ENCODE measurements around the gene ZDHHC22. TPM values are rescaled to one million over a fixed set of nuclear protein-coding genes. Genes with fewer than 3 reads are reported as not detected.

ZDHHC22 gene
- polyA plus RNA-seq, 1 experiment = not detected

DNA sequence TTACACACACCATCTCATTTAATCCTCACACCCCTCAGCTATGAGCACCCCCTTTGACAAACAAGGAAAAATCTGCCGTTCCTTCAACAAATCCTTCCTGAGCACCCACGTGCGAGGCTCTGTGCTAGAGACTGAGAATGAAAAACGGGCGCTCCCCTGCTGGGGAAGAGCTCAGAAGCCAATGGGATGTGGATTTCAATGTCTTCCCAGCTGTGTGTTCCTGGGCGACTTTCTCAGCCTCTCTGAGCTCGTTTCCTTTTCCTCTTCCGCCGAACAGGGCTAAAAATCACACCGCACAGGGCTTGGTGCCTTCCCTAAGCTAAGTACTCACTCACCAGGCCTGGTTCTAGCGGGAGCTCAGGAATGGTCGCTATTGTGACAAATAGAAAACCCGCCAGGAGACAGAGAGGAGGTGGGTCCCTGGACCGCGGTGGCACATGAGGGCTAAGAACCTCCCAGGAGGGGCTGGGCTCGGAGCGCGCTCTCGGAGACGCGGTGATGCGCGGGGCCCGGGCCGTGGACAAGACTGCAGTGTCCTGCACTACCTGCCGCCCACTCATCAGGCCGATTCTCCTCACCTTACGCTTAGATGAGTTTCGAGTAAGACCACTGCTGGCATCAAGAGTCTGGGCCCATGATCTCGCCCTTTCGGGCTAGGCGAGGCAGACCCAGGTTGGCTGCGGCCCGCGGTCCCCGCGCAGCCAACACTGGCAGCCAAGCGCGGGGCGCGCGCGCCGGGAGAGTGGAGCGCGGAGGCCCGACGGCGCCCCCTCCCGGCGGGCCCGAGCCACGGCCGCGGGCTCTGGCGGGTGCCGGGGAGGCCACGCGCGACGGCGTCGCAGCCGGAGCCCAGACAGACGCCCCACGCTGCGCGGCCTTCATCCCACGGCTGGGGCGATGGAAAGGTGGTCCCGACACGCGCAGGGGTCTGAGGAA is 17.0 kb downstream of the ZDHHC22 start:
- DNase-seq (ENCODE audit: low read depth, low spot score) = no peak
- H3K27ac ChIP-seq (ENCODE audit: low read depth, low read length) = no peak overlapping the region
- H3K4me3 ChIP-seq (ENCODE audit: low read depth, low read length) = peak overlapping the region; percentile 61
- POLR2A ChIA-PET = no interaction called here
- peaks cover 43% of the 10 kb centered on the region for H3K27me3 ChIP-seq (ENCODE audit: control insufficient read depth, insufficient read depth, low read length)
- CTCF ChIA-PET = interaction anchor here (0.6 to 6.6 kb wide), 13 partner anchors 9 to 757 kb away, joined by 3 to 51 read pairs (median 4); no protein-coding TSS in a partner anchor
- TF ChIP-seq, protein P1, sequence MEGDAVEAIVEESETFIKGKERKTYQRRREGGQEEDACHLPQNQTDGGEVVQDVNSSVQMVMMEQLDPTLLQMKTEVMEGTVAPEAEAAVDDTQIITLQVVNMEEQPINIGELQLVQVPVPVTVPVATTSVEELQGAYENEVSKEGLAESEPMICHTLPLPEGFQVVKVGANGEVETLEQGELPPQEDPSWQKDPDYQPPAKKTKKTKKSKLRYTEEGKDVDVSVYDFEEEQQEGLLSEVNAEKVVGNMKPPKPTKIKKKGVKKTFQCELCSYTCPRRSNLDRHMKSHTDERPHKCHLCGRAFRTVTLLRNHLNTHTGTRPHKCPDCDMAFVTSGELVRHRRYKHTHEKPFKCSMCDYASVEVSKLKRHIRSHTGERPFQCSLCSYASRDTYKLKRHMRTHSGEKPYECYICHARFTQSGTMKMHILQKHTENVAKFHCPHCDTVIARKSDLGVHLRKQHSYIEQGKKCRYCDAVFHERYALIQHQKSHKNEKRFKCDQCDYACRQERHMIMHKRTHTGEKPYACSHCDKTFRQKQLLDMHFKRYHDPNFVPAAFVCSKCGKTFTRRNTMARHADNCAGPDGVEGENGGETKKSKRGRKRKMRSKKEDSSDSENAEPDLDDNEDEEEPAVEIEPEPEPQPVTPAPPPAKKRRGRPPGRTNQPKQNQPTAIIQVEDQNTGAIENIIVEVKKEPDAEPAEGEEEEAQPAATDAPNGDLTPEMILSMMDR (IDR thresholded peaks at IDR 0.05; ENCODE audit: low read depth, low read length) = no peak; the same call in 1 of the 2 replicates
- no peaks in the 10 kb centered on the region for H3K9me3 ChIP-seq (ENCODE audit: control insufficient read depth, insufficient read depth, low read length)

DNA sequence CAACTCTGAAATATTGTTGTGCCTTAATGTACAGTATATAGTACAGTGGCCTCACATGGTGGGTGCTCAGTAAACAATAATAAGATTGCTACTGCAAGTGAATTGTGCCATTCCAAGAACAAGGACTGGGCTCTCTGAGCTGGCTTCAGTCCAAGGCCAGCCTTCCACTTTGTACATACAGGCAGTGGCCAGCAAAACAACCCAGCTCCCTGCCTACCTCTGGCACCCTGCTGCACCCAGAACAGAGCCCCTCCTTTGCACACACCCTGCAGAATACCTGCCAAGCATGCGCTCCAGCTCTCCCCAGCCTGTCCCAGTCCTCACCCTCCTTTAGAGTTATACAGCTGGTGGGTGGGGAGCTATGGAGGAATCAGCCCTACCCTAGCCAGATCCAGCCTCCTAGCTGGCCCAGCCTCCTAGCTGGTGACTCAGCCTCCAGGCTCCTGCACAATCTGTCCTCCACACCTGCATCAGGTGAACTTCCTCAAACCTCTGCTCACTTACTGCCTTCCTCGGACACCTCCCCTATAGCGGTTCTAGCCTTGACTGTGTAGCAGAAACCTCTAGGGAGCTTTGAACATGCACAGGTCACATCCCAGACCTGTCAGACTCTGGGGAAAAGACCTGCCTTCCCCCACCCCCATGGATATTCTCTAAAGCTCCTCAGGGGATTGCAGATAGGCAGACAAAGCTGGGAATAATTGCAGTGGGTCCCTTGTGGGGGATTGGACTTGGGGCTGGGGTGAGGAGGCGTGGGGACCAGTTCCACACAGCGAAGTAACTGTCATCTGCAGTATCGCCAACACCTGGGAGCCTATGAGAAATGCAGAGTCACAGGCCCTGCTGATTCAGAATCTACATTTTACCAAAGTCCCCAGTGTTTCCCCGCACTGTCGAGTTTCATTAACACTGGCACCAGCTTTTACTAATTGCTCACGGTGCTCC is 17.9 kb downstream of the ZDHHC22 start:
- Histone ChIP-seq H3K27ac (ENCODE audit: low read depth, low read length) (no peak overlapping the region), H3K9me3 (ENCODE audit: control insufficient read depth, insufficient read depth, low read length) (no peaks in the 10 kb centered on the region), H3K4me3 (ENCODE audit: low read depth, low read length) (no peak overlapping the region), H3K27me3 (ENCODE audit: control insufficient read depth, insufficient read depth, low read length) (peaks cover 39% of the 10 kb centered on the region)
- ChIA-PET CTCF (interaction anchor here (0.7 to 6.6 kb wide), 13 partner anchors 8 to 303 kb away, joined by 3 to 51 read pairs (median 4); no protein-coding TSS in a partner anchor), POLR2A (no interaction called here)
- TF ChIP-seq, protein P1 (IDR thresholded peaks at IDR 0.05; ENCODE audit: low read depth, low read length) = no peak
- no peak for DNase-seq (ENCODE audit: low read depth, low spot score)

DNA sequence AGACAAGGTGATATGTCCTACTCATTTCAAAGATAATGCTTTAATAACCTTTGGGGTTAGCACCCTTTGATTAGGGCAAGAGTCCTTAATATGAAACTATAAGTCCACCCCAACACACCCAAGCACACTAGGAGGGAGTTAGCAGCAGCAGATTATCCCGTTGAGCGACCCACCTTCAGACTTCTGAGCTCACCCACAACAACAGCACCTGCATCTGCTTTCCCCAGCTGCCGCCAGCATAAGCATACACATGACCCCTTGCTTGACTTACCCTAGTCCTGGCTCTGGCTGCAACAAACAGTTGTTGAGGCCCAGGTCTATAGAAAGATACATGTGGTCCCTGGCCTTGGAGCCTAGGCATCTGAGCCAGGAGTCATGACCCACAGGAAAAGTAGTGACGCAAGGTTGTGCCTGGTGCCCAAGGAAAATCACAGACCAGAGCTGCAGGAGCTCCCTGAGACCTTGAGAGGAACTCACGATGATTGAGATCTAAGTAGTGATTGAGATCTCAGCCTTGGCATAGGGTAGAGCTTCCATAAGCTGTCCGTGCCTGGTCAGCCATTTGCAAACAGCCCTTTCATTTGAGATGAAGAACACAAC is 19.0 kb downstream of the ZDHHC22 start:
- POLR2A ChIA-PET = no interaction called here
- Histone ChIP-seq H3K27ac (ENCODE audit: low read depth, low read length) (no peak overlapping the region), H3K4me3 (ENCODE audit: low read depth, low read length) (no peak overlapping the region), H3K9me3 (ENCODE audit: control insufficient read depth, insufficient read depth, low read length) (no peaks in the 10 kb centered on the region), H3K27me3 (ENCODE audit: control insufficient read depth, insufficient read depth, low read length) (peaks cover 35% of the 10 kb centered on the region)
- DNase-seq (ENCODE audit: low read depth, low spot score) = no peak
- TF ChIP-seq, protein P1 (IDR thresholded peaks at IDR 0.05; ENCODE audit: low read depth, low read length) = no peak
- CTCF ChIA-PET = interaction anchor here (1.0 to 6.6 kb wide), 2 partner anchors 249 to 302 kb away, joined by 15 to 51 read pairs; no protein-coding TSS in a partner anchor

DNA sequence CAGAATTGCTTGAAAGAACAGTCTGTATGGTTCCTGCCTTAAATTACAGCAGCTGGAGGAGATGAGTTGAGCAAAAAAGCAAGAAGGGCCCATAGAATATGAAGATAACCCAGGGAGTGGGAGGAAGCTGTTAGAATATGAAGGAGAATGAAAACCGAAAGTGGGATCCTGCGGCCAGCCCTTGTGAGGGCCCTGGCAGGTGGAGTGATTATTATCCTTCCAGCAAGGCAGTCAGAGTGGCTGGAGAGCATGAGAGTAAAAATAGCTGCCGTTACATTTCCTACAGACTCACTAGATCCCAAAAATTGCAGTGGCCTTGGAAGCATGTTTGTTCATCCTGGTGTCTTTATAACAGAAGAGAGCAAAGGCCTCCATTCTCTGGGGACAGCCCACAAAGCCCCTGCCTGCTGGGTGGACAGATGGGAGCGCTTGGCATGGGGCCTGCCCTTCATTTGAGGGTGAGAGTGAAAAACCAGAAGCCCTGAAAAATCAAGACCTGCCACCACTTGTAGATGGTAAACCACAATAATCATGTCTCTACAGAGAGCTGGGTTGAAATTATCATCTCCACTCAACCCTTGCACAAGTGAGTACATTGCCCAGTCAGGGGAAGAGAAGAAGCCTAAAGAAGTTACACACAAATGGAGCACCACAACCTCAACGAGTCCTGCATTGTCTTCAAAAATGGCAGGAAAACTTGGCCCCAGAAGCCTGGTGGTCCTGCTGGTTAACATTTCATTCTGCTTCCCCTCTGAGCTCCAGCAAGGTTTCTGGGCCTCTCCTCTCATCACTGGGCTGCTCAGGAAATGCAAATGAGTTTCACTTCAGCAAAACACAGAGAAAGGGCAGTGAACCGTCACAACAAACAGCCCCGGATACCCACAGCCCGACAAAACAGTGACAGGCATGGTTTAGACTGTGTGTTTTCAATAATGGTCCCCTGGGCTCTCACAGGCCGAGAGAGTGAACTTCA is 20.5 kb downstream of the ZDHHC22 start:
- DNase-seq (ENCODE audit: low read depth, low spot score) = no peak
- Histone ChIP-seq H3K27me3 (ENCODE audit: control insufficient read depth, insufficient read depth, low read length) (peaks cover 23% of the 10 kb centered on the region), H3K9me3 (ENCODE audit: control insufficient read depth, insufficient read depth, low read length) (no peaks in the 10 kb centered on the region), H3K27ac (ENCODE audit: low read depth, low read length) (no peak overlapping the region), H3K4me3 (ENCODE audit: low read depth, low read length) (no peak overlapping the region)
- CTCF ChIA-PET = interaction anchor here (0.7 to 6.6 kb wide), 2 partner anchors 32 to 247 kb away, joined by 3 to 51 read pairs; no protein-coding TSS in a partner anchor
- TF ChIP-seq, protein P1 (IDR thresholded peaks at IDR 0.05; ENCODE audit: low read depth, low read length) = no peak
- POLR2A ChIA-PET = no interaction called here
